GM12878 (cell line): Measurements from ENCODE around the gene CHCHD2.

ENCODE experiments used
- EP300 ChIP-seq, 2 experiments: fragments of 150-350 bp in 1 of 2; IDR thresholded peaks; 2 replicates each; pipeline ENCODE4 v1.6.1; 2011 to 2012; ENCODE audit warnings: low read depth in 2 of 2, low read length in 2 of 2, borderline replicate concordance in 1 of 2, improper control_type of control experiment in 1 of 2, inconsistent platforms in 1 of 2; ENCODE audit not compliant: control insufficient read depth in 1 of 2
- EZH2 ChIP-seq: IDR thresholded peaks from 2 replicates; pipeline ENCODE4 v1.6.1; 2012; ENCODE audit warnings: low read depth, mild to moderate bottlenecking, control low read depth, inconsistent platforms, low read length, borderline replicate concordance; ENCODE audit not compliant: control insufficient read depth
- JUNB ChIP-seq: IDR thresholded peaks from 2 replicates; pipeline ENCODE4 v1.6.1; 2016; ENCODE audit warnings: antibody characterized with exemption, mild to moderate bottlenecking
- JUND ChIP-seq: IDR thresholded peaks from 2 replicates; pipeline ENCODE4 v1.6.1; 2012; ENCODE audit warnings: low read depth, mild to moderate bottlenecking, low read length, improper control_type of control experiment, moderate library complexity
- POLR2A ChIP-seq: IDR thresholded peaks from 2 replicates; pipeline ENCODE4 v1.6.1; 2011; ENCODE audit warnings: low read depth, mild to moderate bottlenecking, low read length
- POLR2AphosphoS5 ChIP-seq: IDR thresholded peaks from 2 replicates; pipeline ENCODE4 v1.6.1; 2011; ENCODE audit warnings: mild to moderate bottlenecking, low read length, inconsistent platforms
- RAD51 ChIP-seq: fragments of 450-650 bp; IDR thresholded peaks from 2 replicates; pipeline ENCODE4 v1.6.1; 2016; ENCODE audit warnings: moderate library complexity, mild to moderate bottlenecking, inconsistent platforms
- ZNF24 ChIP-seq: fragments of 450-650 bp; IDR thresholded peaks from 2 replicates; pipeline ENCODE4 v1.6.1; 2017; ENCODE audit warnings: antibody characterized with exemption, mild to moderate bottlenecking
- ZNF384 ChIP-seq: IDR thresholded peaks from 2 replicates; pipeline ENCODE4 v1.6.1; 2012; ENCODE audit warnings: low read depth, mild to moderate bottlenecking, low read length, improper control_type of control experiment, borderline replicate concordance
- TF ChIP-seq, protein P1 (sequence below): IDR thresholded peaks from 2 replicates; pipeline ENCODE4 v1.6.1; 2011; ENCODE audit warnings: low read depth, mild to moderate bottlenecking, low read length, moderate library complexity, borderline replicate concordance; ENCODE audit errors: extremely low read depth
- TF ChIP-seq, protein P2 (sequence below): IDR thresholded peaks from 2 replicates; pipeline ENCODE4 v1.6.1; 2012; ENCODE audit warnings: mild to moderate bottlenecking, low read depth, low read length
- TF ChIP-seq, protein P3 (sequence below), 3 experiments: IDR thresholded peaks in 2 of 3; conservative IDR thresholded peaks in 1 of 3; 2 replicates each; pipeline ENCODE4 v1.5.1; 2011; ENCODE audit warnings: low read depth in 3 of 3, low read length in 3 of 3, mild to moderate bottlenecking in 3 of 3, control low read depth in 2 of 3, moderate library complexity in 2 of 3, inconsistent platforms in 1 of 3, mixed read lengths in 1 of 3; ENCODE audit not compliant: control insufficient read depth in 2 of 3, insufficient read depth in 1 of 3; ENCODE audit errors: extremely low read depth in 1 of 3
- TF ChIP-seq, protein P4 (sequence below): IDR thresholded peaks from 2 replicates; pipeline ENCODE4 v1.6.1; 2012; ENCODE audit warnings: low read depth, low read length, improper control_type of control experiment

DNA sequence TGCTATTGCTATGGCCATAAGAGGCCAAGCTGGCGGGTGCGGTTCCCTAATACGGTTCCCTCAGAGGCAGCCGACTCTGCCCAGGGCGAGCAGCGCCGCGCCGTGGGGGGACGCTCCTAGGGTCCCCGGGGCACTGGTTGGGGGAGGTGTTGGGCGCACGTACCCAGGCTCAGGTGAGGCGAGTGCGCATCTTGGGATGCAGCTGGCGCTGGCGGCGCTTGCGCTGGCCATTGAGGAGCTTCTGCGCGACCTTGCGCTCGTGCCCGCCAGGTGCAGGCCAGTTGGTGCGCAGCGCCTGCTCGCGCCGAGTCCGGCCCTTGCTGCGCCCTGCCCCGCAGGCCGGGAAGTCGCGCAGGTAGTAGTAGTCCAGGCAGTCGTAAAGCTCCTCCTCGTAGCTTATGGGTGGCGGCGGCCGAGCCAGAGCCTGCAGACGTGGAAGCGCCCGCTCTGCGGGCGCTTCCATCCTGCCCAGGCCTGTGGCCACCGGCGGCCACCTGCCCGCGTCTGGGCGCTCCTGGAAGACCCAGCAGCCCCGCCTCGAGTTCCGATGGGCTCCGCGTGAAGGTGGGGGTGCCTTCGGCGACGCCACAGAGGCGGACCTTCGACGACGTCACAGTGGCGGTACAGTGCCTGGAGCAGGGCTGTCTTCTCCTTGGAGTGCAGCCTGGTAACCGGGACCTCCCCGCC, 9.7 kb upstream of the CHCHD2 start, which contains the start of gene NUPR2:
- TF ChIP-seq POLR2A = no peak
- no peak for TF ChIP-seq JUNB
- TF ChIP-seq ZNF24 = no peak
- no peak for TF ChIP-seq EZH2
- TF ChIP-seq, protein P1, sequence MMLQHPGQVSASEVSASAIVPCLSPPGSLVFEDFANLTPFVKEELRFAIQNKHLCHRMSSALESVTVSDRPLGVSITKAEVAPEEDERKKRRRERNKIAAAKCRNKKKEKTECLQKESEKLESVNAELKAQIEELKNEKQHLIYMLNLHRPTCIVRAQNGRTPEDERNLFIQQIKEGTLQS = no peak
- TF ChIP-seq RAD51 = no peak
- TF ChIP-seq, protein P2, sequence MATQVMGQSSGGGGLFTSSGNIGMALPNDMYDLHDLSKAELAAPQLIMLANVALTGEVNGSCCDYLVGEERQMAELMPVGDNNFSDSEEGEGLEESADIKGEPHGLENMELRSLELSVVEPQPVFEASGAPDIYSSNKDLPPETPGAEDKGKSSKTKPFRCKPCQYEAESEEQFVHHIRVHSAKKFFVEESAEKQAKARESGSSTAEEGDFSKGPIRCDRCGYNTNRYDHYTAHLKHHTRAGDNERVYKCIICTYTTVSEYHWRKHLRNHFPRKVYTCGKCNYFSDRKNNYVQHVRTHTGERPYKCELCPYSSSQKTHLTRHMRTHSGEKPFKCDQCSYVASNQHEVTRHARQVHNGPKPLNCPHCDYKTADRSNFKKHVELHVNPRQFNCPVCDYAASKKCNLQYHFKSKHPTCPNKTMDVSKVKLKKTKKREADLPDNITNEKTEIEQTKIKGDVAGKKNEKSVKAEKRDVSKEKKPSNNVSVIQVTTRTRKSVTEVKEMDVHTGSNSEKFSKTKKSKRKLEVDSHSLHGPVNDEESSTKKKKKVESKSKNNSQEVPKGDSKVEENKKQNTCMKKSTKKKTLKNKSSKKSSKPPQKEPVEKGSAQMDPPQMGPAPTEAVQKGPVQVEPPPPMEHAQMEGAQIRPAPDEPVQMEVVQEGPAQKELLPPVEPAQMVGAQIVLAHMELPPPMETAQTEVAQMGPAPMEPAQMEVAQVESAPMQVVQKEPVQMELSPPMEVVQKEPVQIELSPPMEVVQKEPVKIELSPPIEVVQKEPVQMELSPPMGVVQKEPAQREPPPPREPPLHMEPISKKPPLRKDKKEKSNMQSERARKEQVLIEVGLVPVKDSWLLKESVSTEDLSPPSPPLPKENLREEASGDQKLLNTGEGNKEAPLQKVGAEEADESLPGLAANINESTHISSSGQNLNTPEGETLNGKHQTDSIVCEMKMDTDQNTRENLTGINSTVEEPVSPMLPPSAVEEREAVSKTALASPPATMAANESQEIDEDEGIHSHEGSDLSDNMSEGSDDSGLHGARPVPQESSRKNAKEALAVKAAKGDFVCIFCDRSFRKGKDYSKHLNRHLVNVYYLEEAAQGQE = no peak
- TF ChIP-seq, protein P3, sequence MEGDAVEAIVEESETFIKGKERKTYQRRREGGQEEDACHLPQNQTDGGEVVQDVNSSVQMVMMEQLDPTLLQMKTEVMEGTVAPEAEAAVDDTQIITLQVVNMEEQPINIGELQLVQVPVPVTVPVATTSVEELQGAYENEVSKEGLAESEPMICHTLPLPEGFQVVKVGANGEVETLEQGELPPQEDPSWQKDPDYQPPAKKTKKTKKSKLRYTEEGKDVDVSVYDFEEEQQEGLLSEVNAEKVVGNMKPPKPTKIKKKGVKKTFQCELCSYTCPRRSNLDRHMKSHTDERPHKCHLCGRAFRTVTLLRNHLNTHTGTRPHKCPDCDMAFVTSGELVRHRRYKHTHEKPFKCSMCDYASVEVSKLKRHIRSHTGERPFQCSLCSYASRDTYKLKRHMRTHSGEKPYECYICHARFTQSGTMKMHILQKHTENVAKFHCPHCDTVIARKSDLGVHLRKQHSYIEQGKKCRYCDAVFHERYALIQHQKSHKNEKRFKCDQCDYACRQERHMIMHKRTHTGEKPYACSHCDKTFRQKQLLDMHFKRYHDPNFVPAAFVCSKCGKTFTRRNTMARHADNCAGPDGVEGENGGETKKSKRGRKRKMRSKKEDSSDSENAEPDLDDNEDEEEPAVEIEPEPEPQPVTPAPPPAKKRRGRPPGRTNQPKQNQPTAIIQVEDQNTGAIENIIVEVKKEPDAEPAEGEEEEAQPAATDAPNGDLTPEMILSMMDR (IDR thresholded peaks at IDR 0.05 in 2 of 3, conservative IDR thresholded peaks at IDR 0.05 in 1 of 3; ENCODE audit: control insufficient read depth in 2 of 3, extremely low read depth in 1 of 3, insufficient read depth in 1 of 3, low read depth in 3 of 3, low read length in 3 of 3) = no peak
- TF ChIP-seq, protein P4, sequence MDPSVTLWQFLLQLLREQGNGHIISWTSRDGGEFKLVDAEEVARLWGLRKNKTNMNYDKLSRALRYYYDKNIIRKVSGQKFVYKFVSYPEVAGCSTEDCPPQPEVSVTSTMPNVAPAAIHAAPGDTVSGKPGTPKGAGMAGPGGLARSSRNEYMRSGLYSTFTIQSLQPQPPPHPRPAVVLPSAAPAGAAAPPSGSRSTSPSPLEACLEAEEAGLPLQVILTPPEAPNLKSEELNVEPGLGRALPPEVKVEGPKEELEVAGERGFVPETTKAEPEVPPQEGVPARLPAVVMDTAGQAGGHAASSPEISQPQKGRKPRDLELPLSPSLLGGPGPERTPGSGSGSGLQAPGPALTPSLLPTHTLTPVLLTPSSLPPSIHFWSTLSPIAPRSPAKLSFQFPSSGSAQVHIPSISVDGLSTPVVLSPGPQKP = no peak
- TF ChIP-seq ZNF384 = no peak
- TF ChIP-seq POLR2AphosphoS5 = no peak
- TF ChIP-seq JUND = no peak
- no peak for TF ChIP-seq EP300 (IDR thresholded peaks at IDR 0.05; ENCODE audit: borderline replicate concordance in 1 of 2, control insufficient read depth in 1 of 2, low read depth in 2 of 2, low read length in 2 of 2)
